SK-MEL-5 (cell line): ENCODE results near the gene LMF2. TPM values are rescaled to one million over a fixed set of nuclear protein-coding genes. Genes with fewer than 3 reads are reported as not detected.
"Not testable (repeated sequence)": the region's sequence is repeated elsewhere in the genome, so short reads cannot be mapped to it uniquely, and the experiment has no call there.

ENCODE experiments used
- DNase-seq: peaks from one replicate; pipeline ENCODE4 v3.0.0-alpha.2; 2016; ENCODE audit warnings: low read depth, low spot score
- in situ Hi-C: cut with HindIII; loops from 2 replicates; pipeline ENCODE4 v1.10.0; 2016; ENCODE audit warnings: low sequenced_read_pairs, high pct_unique_total_duplicates, low pct_unique_long_range_greater_than_20kb
- total RNA-seq: library from RNA; depleted of rRNA; stranded (reverse); fragments of >200 nt; shearing (Covaris generic); gene quantifications from 2 replicates; pipeline ENCODE4 v1.2.3, GENCODE V29; 2014

The LMF2 gene
- total RNA-seq, 1 experiment from 2014 or later = 26.3 TPM

GRCh38 chr22:50540381-50540780 is 32.9 kb upstream of the LMF2 start:
- DNase-seq = no peak
- in situ Hi-C loops = no loop called here

- in situ Hi-C loops = no loop called here
- DNase-seq = no peak
Observed at GRCh38 chr22:50537765-50538164, 30.3 kb upstream of the LMF2 start.

- in situ Hi-C loops = no loop called here
- DNase-seq = no peak
Observed at GRCh38 chr22:50536226-50536625, 28.7 kb upstream of the LMF2 start.

GRCh38 chr22:50535113-50535512 is 27.6 kb upstream of the LMF2 start:
- no peak for DNase-seq
- in situ Hi-C loops = no loop called here

GRCh38 chr22:50533856-50534711 is 26.6 kb upstream of the LMF2 start:
- in situ Hi-C loops, DNase-seq: not testable (repeated sequence)

- DNase-seq = no peak
- in situ Hi-C loops = no loop called here
Observed at GRCh38 chr22:50532824-50533796, 25.6 kb upstream of the LMF2 start.

GRCh38 chr22:50531962-50532674 is 24.6 kb upstream of the LMF2 start:
- in situ Hi-C loops = no loop called here
- no peak for DNase-seq

GRCh38 chr22:50531546-50531961 is 24.1 kb upstream of the LMF2 start:
- in situ Hi-C loops = no loop called here
- DNase-seq = no peak

- in situ Hi-C loops = no loop called here
- DNase-seq = peak; percentile 59
Observed at GRCh38 chr22:50530877-50531545, 23.5 kb upstream of the LMF2 start.

GRCh38 chr22:50530580-50530876 is 23.0 kb upstream of the LMF2 start:
- no peak for DNase-seq
- in situ Hi-C loops = no loop called here

GRCh38 chr22:50529897-50530579 is 22.5 kb upstream of the LMF2 start, which contains the start of gene TYMP:
TYMP (minus strand) TSS chr22:50530012; CDS start chr22:50529709, 303 bp downstream.
- in situ Hi-C loops = no loop called here
- DNase-seq = no peak

GRCh38 chr22:50529416-50529896 is 22.0 kb upstream of the LMF2 start:
- in situ Hi-C loops = no loop called here

GRCh38 chr22:50528682-50529415 is 21.3 kb upstream of the LMF2 start:
- in situ Hi-C loops = no loop called here
- DNase-seq = no peak

More at GRCh38 chr22:50529416-50529896, 22.0 kb upstream of the LMF2 start:
- DNase-seq = no peak

GRCh38 chr22:50527921-50528681 is 20.6 kb upstream of the LMF2 start:
- no peak for DNase-seq
- in situ Hi-C loops = no loop called here
